ENCODE results near the gene COL4A6. TPM values are rescaled to one million over a fixed set of nuclear protein-coding genes. Genes with fewer than 3 reads are reported as not detected.

The COL4A6 gene
- total and polyA plus RNA-seq, 10 of the 15 experiments (the other 5 are each of a cell fraction or from before 2014, with no cell fraction given): 0.02 to 0.56 (median 0.05) TPM; not detected in 3

DNA sequence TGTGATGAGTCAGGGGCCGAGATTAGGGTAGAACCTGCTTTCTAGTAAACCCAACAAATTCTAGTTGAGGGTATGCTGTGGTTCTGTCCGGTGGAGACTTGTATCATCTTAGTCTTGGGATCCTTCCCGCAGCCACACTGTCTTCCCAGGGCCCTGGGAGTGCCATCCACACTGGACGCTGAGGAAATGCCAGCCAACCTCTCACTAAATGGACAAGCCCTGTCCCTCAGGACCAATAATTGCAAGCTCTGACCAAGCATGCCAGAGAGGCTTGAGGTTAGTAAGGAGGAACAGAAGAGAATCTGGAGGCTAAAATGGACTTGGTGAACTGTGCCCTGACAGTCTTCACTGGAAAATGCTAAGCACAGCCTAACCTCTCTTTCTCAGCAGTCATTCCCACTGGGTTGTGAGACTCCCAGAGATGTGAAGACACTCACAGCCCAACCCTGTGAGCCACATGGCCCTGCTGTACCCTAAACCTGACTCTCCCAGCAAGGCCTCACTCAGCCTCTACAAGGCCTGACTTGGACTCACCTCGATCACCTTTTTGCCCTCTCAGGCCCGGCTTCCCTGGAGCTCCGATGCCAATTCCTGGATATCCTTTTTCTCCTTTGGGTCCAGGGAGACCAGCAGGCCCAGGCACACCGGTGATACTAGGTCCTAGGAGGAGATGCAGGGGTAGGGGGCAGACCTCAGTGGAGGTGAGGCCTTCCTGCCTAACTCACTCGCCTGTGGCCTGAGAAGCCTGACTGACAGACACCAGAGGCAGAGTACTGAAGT, 269.1 kb downstream of the COL4A6 start (continued):
- TF ChIP-seq, protein P1, sequence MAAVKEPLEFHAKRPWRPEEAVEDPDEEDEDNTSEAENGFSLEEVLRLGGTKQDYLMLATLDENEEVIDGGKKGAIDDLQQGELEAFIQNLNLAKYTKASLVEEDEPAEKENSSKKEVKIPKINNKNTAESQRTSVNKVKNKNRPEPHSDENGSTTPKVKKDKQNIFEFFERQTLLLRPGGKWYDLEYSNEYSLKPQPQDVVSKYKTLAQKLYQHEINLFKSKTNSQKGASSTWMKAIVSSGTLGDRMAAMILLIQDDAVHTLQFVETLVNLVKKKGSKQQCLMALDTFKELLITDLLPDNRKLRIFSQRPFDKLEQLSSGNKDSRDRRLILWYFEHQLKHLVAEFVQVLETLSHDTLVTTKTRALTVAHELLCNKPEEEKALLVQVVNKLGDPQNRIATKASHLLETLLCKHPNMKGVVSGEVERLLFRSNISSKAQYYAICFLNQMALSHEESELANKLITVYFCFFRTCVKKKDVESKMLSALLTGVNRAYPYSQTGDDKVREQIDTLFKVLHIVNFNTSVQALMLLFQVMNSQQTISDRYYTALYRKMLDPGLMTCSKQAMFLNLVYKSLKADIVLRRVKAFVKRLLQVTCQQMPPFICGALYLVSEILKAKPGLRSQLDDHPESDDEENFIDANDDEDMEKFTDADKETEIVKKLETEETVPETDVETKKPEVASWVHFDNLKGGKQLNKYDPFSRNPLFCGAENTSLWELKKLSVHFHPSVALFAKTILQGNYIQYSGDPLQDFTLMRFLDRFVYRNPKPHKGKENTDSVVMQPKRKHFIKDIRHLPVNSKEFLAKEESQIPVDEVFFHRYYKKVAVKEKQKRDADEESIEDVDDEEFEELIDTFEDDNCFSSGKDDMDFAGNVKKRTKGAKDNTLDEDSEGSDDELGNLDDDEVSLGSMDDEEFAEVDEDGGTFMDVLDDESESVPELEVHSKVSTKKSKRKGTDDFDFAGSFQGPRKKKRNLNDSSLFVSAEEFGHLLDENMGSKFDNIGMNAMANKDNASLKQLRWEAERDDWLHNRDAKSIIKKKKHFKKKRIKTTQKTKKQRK (IDR thresholded peaks at IDR 0.05; ENCODE audit: low read depth, low read length): no peak
- TF ChIP-seq ZNF217 (IDR thresholded peaks at IDR 0.05) (no peak), TCF7 (IDR thresholded peaks at IDR 0.05; ENCODE audit: borderline replicate concordance) (no peak)
- TF ChIP-seq, protein P2, sequence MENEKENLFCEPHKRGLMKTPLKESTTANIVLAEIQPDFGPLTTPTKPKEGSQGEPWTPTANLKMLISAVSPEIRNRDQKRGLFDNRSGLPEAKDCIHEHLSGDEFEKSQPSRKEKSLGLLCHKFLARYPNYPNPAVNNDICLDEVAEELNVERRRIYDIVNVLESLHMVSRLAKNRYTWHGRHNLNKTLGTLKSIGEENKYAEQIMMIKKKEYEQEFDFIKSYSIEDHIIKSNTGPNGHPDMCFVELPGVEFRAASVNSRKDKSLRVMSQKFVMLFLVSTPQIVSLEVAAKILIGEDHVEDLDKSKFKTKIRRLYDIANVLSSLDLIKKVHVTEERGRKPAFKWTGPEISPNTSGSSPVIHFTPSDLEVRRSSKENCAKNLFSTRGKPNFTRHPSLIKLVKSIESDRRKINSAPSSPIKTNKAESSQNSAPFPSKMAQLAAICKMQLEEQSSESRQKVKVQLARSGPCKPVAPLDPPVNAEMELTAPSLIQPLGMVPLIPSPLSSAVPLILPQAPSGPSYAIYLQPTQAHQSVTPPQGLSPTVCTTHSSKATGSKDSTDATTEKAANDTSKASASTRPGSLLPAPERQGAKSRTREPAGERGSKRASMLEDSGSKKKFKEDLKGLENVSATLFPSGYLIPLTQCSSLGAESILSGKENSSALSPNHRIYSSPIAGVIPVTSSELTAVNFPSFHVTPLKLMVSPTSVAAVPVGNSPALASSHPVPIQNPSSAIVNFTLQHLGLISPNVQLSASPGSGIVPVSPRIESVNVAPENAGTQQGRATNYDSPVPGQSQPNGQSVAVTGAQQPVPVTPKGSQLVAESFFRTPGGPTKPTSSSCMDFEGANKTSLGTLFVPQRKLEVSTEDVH (IDR thresholded peaks at IDR 0.05; ENCODE audit: low read depth, partially characterized antibody): no peak
